Chondrocyte (in vitro differentiated cells): Measurements from ENCODE around the gene TCEA2. TPM values are rescaled to one million over a fixed set of nuclear protein-coding genes. Genes with fewer than 3 reads are reported as not detected.

Experiments used
- DNase-seq: peaks from one replicate; pipeline ENCODE4 v3.0.0; 2021; ENCODE audit warnings: mixed read lengths, low spot score
- H3K27ac Mint-ChIP-seq: one replicate; pipeline ENCODE4 v1.8.0; 2021; ENCODE audit warnings: mild to moderate bottlenecking, moderate library complexity, mixed read lengths; ENCODE audit not compliant: unreplicated experiment
- H3K27me3 Mint-ChIP-seq: 2 replicates; pipeline ENCODE4 v1.8.0; 2021; ENCODE audit warnings: low read depth, mixed read lengths
- H3K36me3 Mint-ChIP-seq: 2 replicates; pipeline ENCODE4 v1.8.0; 2021; ENCODE audit warnings: low read depth, mixed read lengths
- H3K4me1 Mint-ChIP-seq: 2 replicates; pipeline ENCODE4 v1.8.0; 2021; ENCODE audit warnings: low read depth, mild to moderate bottlenecking, mixed read lengths
- H3K4me3 Mint-ChIP-seq: one replicate; pipeline ENCODE4 v1.8.0; 2021; ENCODE audit warnings: mild to moderate bottlenecking, moderate library complexity, mixed read lengths; ENCODE audit not compliant: unreplicated experiment
- H3K9me3 Mint-ChIP-seq: 2 replicates; pipeline ENCODE4 v1.8.0; 2021; ENCODE audit warnings: low read depth, mixed read lengths
- CTCF ChIP-seq: fragments of 200-600 bp; sonication (generic); IDR thresholded peaks from 2 replicates; pipeline ENCODE4 v1.5.0; 2021; ENCODE audit warnings: antibody characterized with exemption, mild to moderate bottlenecking, moderate library complexity
- total RNA-seq: library from RNA; stranded (reverse); gene quantifications from 3 replicates; pipeline ENCODE4 v1.2.1, GENCODE V29; 2021

TCEA2 gene
- total RNA-seq, 1 donor from 2014 or later = 57.6 TPM

- Mint-ChIP-seq H3K4me1 (peaks cover 25% of the 10 kb centered on the region), H3K9me3 (no peaks in the 10 kb centered on the region), H3K27ac (no peak overlapping the region), H3K36me3 (no peaks in the 10 kb centered on the region), H3K27me3 (peaks cover 1% of the 10 kb centered on the region), H3K4me3 (peak overlapping the region; percentile 45)
- DNase-seq = no peak
- TF ChIP-seq CTCF = no peak
Observed at GRCh38 chr20:64047968-64048401, 15.0 kb upstream of the TCEA2 start.

- peaks cover 27% of the 10 kb centered on the region for H3K4me1 Mint-ChIP-seq
- TF ChIP-seq CTCF = no peak
- no peaks in the 10 kb centered on the region for H3K36me3 Mint-ChIP-seq
- H3K9me3 Mint-ChIP-seq = no peaks in the 10 kb centered on the region
- peaks cover 1% of the 10 kb centered on the region for H3K27me3 Mint-ChIP-seq
- DNase-seq = no peak
- no peak overlapping the region for H3K4me3 Mint-ChIP-seq
- no peak overlapping the region for H3K27ac Mint-ChIP-seq
Observed at GRCh38 chr20:64048402-64049044, 14.5 kb upstream of the TCEA2 start.

GRCh38 chr20:64049060-64049877 is 13.7 kb upstream of the TCEA2 start, which contains the start of gene SOX18:
Gene SOX18, minus strand, starts transcription at chr20:64049639. Its CDS starts 123 bp downstream, at chr20:64049516.
- H3K9me3 Mint-ChIP-seq = no peaks in the 10 kb centered on the region
- no peaks in the 10 kb centered on the region for H3K36me3 Mint-ChIP-seq
- H3K27me3 Mint-ChIP-seq = peaks cover 1% of the 10 kb centered on the region
- peaks cover 28% of the 10 kb centered on the region for H3K4me1 Mint-ChIP-seq
- DNase-seq = no peak
- H3K27ac Mint-ChIP-seq = no peak within 1 kb of the TSS
- peak within 1 kb of the TSS; percentile 61 for H3K4me3 Mint-ChIP-seq
- no peak for TF ChIP-seq CTCF

GRCh38 chr20:64049878-64050260 is 13.1 kb upstream of the TCEA2 start:
- Mint-ChIP-seq H3K4me3 (peak overlapping the region; percentile 56), H3K27ac (no peak overlapping the region), H3K27me3 (peaks cover 1% of the 10 kb centered on the region), H3K4me1 (peaks cover 26% of the 10 kb centered on the region), H3K9me3 (no peaks in the 10 kb centered on the region), H3K36me3 (no peaks in the 10 kb centered on the region)
- DNase-seq = no peak
- TF ChIP-seq CTCF = no peak

GRCh38 chr20:64050261-64051032 is 12.6 kb upstream of the TCEA2 start:
- no peak for TF ChIP-seq CTCF
- H3K36me3 Mint-ChIP-seq = no peaks in the 10 kb centered on the region
- H3K4me1 Mint-ChIP-seq = peaks cover 26% of the 10 kb centered on the region
- DNase-seq = no peak
- H3K27me3 Mint-ChIP-seq = peaks cover 1% of the 10 kb centered on the region
- no peak overlapping the region for H3K4me3 Mint-ChIP-seq
- no peaks in the 10 kb centered on the region for H3K9me3 Mint-ChIP-seq
- no peak overlapping the region for H3K27ac Mint-ChIP-seq
